OCI-LY3 (cell line): Measurements from ENCODE around the gene ATP10D.

Source experiments
- H2AFZ ChIP-seq: fragments of 200-600, 300-600 bp; shearing (Covaris generic); 2 replicates; pipeline ENCODE4 v1.6.0; 2014; ENCODE audit warnings: antibody characterized with exemption, low read depth, low read length
- H3K27ac ChIP-seq: fragments of 200-600, 300-600 bp; sonication (generic); 2 replicates; pipeline ENCODE4 v1.5.1; 2014; ENCODE audit warnings: mild to moderate bottlenecking, low read length, moderate library complexity, mixed read lengths
- H3K27me3 ChIP-seq: fragments of 200-600, 300-600 bp; sonication (generic); 2 replicates; pipeline ENCODE4 v1.6.1; 2014; ENCODE audit warnings: low read depth, low read length, mixed read lengths
- H3K36me3 ChIP-seq: fragments of 200-600, 300-600 bp; sonication (generic); replicated peaks from 2 replicates; pipeline ENCODE3; 2014; ENCODE audit warnings: low read depth, low read length, mixed read lengths
- H3K4me1 ChIP-seq: fragments of 300-600, 200-600 bp; sonication (generic); 2 replicates; pipeline ENCODE4 v1.6.1; 2014; ENCODE audit warnings: low read length, mixed read lengths
- H3K4me2 ChIP-seq: fragments of 200-600, 300-600 bp; sonication (generic); 2 replicates; pipeline ENCODE4 v1.6.1; 2014; ENCODE audit warnings: low read length, mixed read lengths
- H3K4me3 ChIP-seq: fragments of 300-600, 200-600 bp; sonication (generic); 2 replicates; pipeline ENCODE4 v1.5.1; 2014; ENCODE audit warnings: antibody characterized with exemption, mild to moderate bottlenecking, low read length, moderate library complexity
- H3K79me2 ChIP-seq: fragments of 300-600, 200-600 bp; shearing (Covaris generic); 2 replicates; pipeline ENCODE4 v1.6.1; 2014; ENCODE audit warnings: mild to moderate bottlenecking, low read length, mixed read lengths
- H3K9ac ChIP-seq: fragments of 300-600, 200-600 bp; shearing (Covaris generic); 2 replicates; pipeline ENCODE4 v1.6.0; 2014; ENCODE audit warnings: mild to moderate bottlenecking, low read length, moderate library complexity
- H3K9me3 ChIP-seq: fragments of 200-600, 300-600 bp; shearing (Covaris generic); 2 replicates; pipeline ENCODE4 v1.6.1; 2014; ENCODE audit warnings: low read length, mixed read lengths; ENCODE audit not compliant: insufficient read depth
- H4K20me1 ChIP-seq: fragments of 200-600, 300-600 bp; sonication (generic); 2 replicates; pipeline ENCODE4 v1.6.1; 2016; ENCODE audit warnings: low read length, mixed read lengths; ENCODE audit not compliant: insufficient read depth
- EZH2phosphoT487 ChIP-seq: fragments of 200-600 bp; shearing (Covaris generic); IDR thresholded peaks from 2 replicates; pipeline ENCODE4 v1.6.1; 2018; ENCODE audit warnings: antibody characterized with exemption, mixed run types, low read depth
- TF ChIP-seq, protein P1 (sequence below): fragments of 200-600, 300-600 bp; sonication (generic); IDR thresholded peaks from 2 replicates; pipeline ENCODE4 v1.5.1; 2014; ENCODE audit warnings: antibody characterized with exemption, low read length, low read depth

The ATP10D gene

GRCh38 chr4:47533689-47534347, 48.7 kb downstream of the ATP10D start:
- Histone ChIP-seq H3K4me1 (peaks cover 6% of the 10 kb centered on the region), H3K36me3 (peaks cover 3% of the 10 kb centered on the region), H3K4me2 (no peak overlapping the region), H2AFZ (no peak overlapping the region), H3K4me3 (no peak overlapping the region), H3K27ac (no peak overlapping the region), H3K79me2 (no peaks in the 10 kb centered on the region), H3K9ac (no peak overlapping the region), H3K27me3 (no peaks in the 10 kb centered on the region), H3K9me3 (no peaks in the 10 kb centered on the region), H4K20me1 (no peaks in the 10 kb centered on the region)
- TF ChIP-seq, protein P1, sequence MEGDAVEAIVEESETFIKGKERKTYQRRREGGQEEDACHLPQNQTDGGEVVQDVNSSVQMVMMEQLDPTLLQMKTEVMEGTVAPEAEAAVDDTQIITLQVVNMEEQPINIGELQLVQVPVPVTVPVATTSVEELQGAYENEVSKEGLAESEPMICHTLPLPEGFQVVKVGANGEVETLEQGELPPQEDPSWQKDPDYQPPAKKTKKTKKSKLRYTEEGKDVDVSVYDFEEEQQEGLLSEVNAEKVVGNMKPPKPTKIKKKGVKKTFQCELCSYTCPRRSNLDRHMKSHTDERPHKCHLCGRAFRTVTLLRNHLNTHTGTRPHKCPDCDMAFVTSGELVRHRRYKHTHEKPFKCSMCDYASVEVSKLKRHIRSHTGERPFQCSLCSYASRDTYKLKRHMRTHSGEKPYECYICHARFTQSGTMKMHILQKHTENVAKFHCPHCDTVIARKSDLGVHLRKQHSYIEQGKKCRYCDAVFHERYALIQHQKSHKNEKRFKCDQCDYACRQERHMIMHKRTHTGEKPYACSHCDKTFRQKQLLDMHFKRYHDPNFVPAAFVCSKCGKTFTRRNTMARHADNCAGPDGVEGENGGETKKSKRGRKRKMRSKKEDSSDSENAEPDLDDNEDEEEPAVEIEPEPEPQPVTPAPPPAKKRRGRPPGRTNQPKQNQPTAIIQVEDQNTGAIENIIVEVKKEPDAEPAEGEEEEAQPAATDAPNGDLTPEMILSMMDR: no peak
- no peak for TF ChIP-seq EZH2phosphoT487

DNA sequence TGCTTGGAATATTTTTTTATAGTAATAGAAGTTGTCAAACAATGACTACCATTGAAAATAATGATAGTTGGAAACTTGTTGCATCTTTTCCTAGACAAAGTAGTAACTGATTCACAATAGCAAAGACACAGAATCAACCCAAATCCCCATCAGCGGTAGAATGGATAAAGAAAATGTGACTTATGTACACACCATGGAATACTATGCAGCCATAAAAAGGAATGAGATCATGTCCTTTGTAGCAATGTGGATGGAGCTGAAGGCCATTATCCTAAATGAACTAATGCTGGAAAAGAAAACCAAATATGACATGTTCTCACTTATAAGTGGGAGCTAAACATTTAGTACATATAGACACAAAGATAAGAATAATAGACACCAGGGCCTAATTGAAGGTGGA, 49.7 kb downstream of the ATP10D start:
- H3K4me1 ChIP-seq: peaks cover 6% of the 10 kb centered on the region
- H3K36me3 ChIP-seq: peaks cover 3% of the 10 kb centered on the region
- H3K9ac ChIP-seq: no peak overlapping the region
- H3K27ac ChIP-seq: no peak overlapping the region
- no peaks in the 10 kb centered on the region for H3K9me3 ChIP-seq
- H3K4me2 ChIP-seq: no peak overlapping the region
- H2AFZ ChIP-seq: no peak overlapping the region
- H3K4me3 ChIP-seq: no peak overlapping the region
- H3K79me2 ChIP-seq: no peaks in the 10 kb centered on the region
- H4K20me1 ChIP-seq: no peaks in the 10 kb centered on the region
- no peaks in the 10 kb centered on the region for H3K27me3 ChIP-seq
- no peak for TF ChIP-seq EZH2phosphoT487
- TF ChIP-seq, protein P1: no peak

GRCh38 chr4:47535567-47536147, 50.6 kb downstream of the ATP10D start:
- H3K27me3 ChIP-seq: no peaks in the 10 kb centered on the region
- H3K27ac ChIP-seq: no peak overlapping the region
- H3K9ac ChIP-seq: no peak overlapping the region
- H3K4me1 ChIP-seq: peaks cover 6% of the 10 kb centered on the region
- H3K9me3 ChIP-seq: no peaks in the 10 kb centered on the region
- H3K79me2 ChIP-seq: no peaks in the 10 kb centered on the region
- TF ChIP-seq, protein P1: no peak
- no peak for TF ChIP-seq EZH2phosphoT487
- H4K20me1 ChIP-seq: no peaks in the 10 kb centered on the region
- no peak overlapping the region for H3K4me2 ChIP-seq
- H3K36me3 ChIP-seq: peaks cover 3% of the 10 kb centered on the region
- H3K4me3 ChIP-seq: no peak overlapping the region
- no peak overlapping the region for H2AFZ ChIP-seq

DNA sequence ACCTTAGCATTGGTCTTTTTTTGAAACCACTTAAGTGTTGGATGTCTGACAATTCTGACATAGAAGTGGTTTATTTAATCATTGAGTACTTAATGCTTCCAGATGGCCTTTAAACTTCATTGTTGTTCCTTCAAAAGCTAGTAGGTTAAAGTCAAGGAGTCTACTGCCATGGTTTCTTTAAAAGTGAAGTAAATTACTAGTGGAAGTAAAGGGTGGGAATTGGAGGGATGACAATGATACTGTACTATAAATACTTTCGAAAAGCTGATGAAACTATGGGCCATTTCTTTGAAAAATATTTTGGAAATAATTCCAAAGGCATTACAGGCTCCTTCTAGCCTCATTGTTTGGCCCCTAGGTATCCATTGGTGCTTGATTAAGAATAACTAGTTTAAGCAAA, 51.9 kb downstream of the ATP10D start:
- no peak for TF ChIP-seq EZH2phosphoT487
- TF ChIP-seq, protein P1: no peak
- Histone ChIP-seq H3K4me3 (no peak overlapping the region), H3K36me3 (peaks cover 3% of the 10 kb centered on the region), H3K27ac (no peak overlapping the region), H3K9ac (no peak overlapping the region), H3K79me2 (no peaks in the 10 kb centered on the region), H3K9me3 (no peaks in the 10 kb centered on the region), H2AFZ (no peak overlapping the region), H3K4me2 (no peak overlapping the region), H3K27me3 (no peaks in the 10 kb centered on the region), H4K20me1 (no peaks in the 10 kb centered on the region), H3K4me1 (peaks cover 6% of the 10 kb centered on the region)
